ENCODE results near the gene RTN4RL1. TPM values are rescaled to one million over a fixed set of nuclear protein-coding genes. Genes with fewer than 3 reads are reported as not detected.

RTN4RL1 gene
- total and polyA plus RNA-seq, 2 of the 4 experiments (the other 2 are of a cell fraction), result under 0.01 to 0.03 TPM

GRCh38 chr17:2016494-2016893 is 8.6 kb downstream of the RTN4RL1 start:
- DNase-seq (no peak), ATAC-seq (ENCODE audit: low read depth) (no peak)
- no peak overlapping the region for H3K4me3 ChIP-seq (ENCODE audit: insufficient read depth, low read depth, low read length)
- no peak overlapping the region for H2BK20ac ChIP-seq (ENCODE audit: low read depth, low read length)
- POLR2A ChIA-PET (ENCODE audit: unreplicated experiment), result no interaction called here
- in situ Hi-C loops (cut with MboI; ENCODE audit: low sequenced_read_pairs), result no loop called here
- H3K14ac ChIP-seq (replicated peaks; ENCODE audit: low read depth, low read length), result no peak overlapping the region
- no peak overlapping the region for H2AK5ac ChIP-seq (ENCODE audit: low read depth, low read length)
- H2AFZ ChIP-seq (replicated peaks; ENCODE audit: low read length, poor library complexity), result no peak overlapping the region
- BruUV-seq (replicated peaks), result no TSS peak
- H3K4me1 ChIP-seq (ENCODE audit: control insufficient read depth, insufficient read depth, low read length), result peaks cover 4% of the 10 kb centered on the region; the same call in 1 of the 2 replicates
- intact Hi-C loops (cut with micrococcal nuclease), result no loop called here
- dilution Hi-C loops (cut with HindIII; ENCODE audit: low sequenced_read_pairs, unreplicated experiment), result no loop called here
- no peak overlapping the region for H4K8ac ChIP-seq (ENCODE audit: low read depth in 2 of 2, low read length in 2 of 2)
- H3K9me1 ChIP-seq (ENCODE audit: insufficient read depth, low read length), result no peaks in the 10 kb centered on the region
- no peak overlapping the region for H2BK5ac ChIP-seq (ENCODE audit: low read depth, low read length, poor library complexity, severe bottlenecking)
- H2BK15ac ChIP-seq (ENCODE audit: low read depth, low read length), result no peak overlapping the region
- no peak overlapping the region for H2BK120ac ChIP-seq (ENCODE audit: low read depth, low read length)
- no peak overlapping the region for H3K4ac ChIP-seq (ENCODE audit: low read depth, low read length)
- 79% methylated on average over 15 of the region's 20 CpGs; no CpG with 5 or more reads in 1 of the 2 experiments for WGBS, 2 experiments (ENCODE audit: extremely low coverage in 2 of 2, insufficient read length in 1 of 2)
- H3K9ac ChIP-seq (ENCODE audit: low read depth, low read length), result no peak overlapping the region
- CTCF ChIA-PET, result no interaction called here
- H4K91ac ChIP-seq (ENCODE audit: insufficient read depth, low read depth, low read length), result no peak overlapping the region
- H4K5ac ChIP-seq (ENCODE audit: low read depth, low read length), result no peak overlapping the region
- TF ChIP-seq POLR2A (IDR thresholded peaks at IDR 0.05; ENCODE audit: low read depth, low read length), result no peak
- no peak for TF ChIP-seq CTCF (conservative IDR thresholded peaks at IDR 0.05; ENCODE audit: low read depth, low read length)
- TF ChIP-seq CHD1 (IDR thresholded peaks at IDR 0.05; ENCODE audit: low read depth, low read length), result no peak
- TF ChIP-seq FOS (IDR thresholded peaks at IDR 0.05; ENCODE audit: low read depth, low read length), result no peak
- no peak for TF ChIP-seq RAD21 (IDR thresholded peaks at IDR 0.05; ENCODE audit: low read length)
- no peak for TF ChIP-seq ELK1 (IDR thresholded peaks at IDR 0.05; ENCODE audit: borderline replicate concordance, low read depth, low read length)
- TF ChIP-seq CEBPB (IDR thresholded peaks at IDR 0.05; ENCODE audit: low read depth, low read length), result no peak
- H3K4me2 ChIP-seq (ENCODE audit: low read depth, low read length), result no peak overlapping the region
- H3K27ac ChIP-seq (ENCODE audit: insufficient read depth, low read length), result no peak overlapping the region
- no peaks in the 10 kb centered on the region for H3K36me3 ChIP-seq (ENCODE audit: control insufficient read depth, insufficient read depth, low read length)
- H3K18ac ChIP-seq (ENCODE audit: low read depth, low read length), result no peak overlapping the region
- H3K9me3 ChIP-seq (ENCODE audit: control insufficient read depth, insufficient read depth, low read length), result peaks cover 2% of the 10 kb centered on the region; the same call in 1 of the 2 replicates
- H3K56ac ChIP-seq (ENCODE audit: extremely low read depth, insufficient read depth, low read length), result no peak overlapping the region
- no peaks in the 10 kb centered on the region; the same call in 1 of the 2 replicates for H4K20me1 ChIP-seq (ENCODE audit: insufficient read depth, low read length)
- H3K79me1 ChIP-seq (ENCODE audit: low read depth in 1 of 2, low read length in 2 of 2), result no peaks in the 10 kb centered on the region
- no peak overlapping the region for H3K23ac ChIP-seq (ENCODE audit: low read depth, low read length)
- peaks cover 67% of the 10 kb centered on the region for H3K27me3 ChIP-seq (ENCODE audit: control insufficient read depth, insufficient read depth, low read length)
- no peak overlapping the region for H2AK9ac ChIP-seq (replicated peaks; ENCODE audit: low read depth, low read length, poor library complexity)
